ENCODE results near the gene ADGRD1.

Gene ADGRD1

GRCh38 chr12:130938186-130938585 lies 15.5 kb upstream of the ADGRD1 start:
- DNase-seq = no peak

GRCh38 chr12:130944878-130945277 lies 8.8 kb upstream of the ADGRD1 start:
- no peak for DNase-seq

GRCh38 chr12:130945786-130946492 lies 7.8 kb upstream of the ADGRD1 start:
- no peak for DNase-seq

GRCh38 chr12:130947028-130947613 lies 6.6 kb upstream of the ADGRD1 start:
- DNase-seq = no peak

- no peak for DNase-seq
Measured at GRCh38 chr12:130948136-130948535, 5.6 kb upstream of the ADGRD1 start.

GRCh38 chr12:130948751-130949150 lies 5.0 kb upstream of the ADGRD1 start:
- DNase-seq = no peak

DNA sequence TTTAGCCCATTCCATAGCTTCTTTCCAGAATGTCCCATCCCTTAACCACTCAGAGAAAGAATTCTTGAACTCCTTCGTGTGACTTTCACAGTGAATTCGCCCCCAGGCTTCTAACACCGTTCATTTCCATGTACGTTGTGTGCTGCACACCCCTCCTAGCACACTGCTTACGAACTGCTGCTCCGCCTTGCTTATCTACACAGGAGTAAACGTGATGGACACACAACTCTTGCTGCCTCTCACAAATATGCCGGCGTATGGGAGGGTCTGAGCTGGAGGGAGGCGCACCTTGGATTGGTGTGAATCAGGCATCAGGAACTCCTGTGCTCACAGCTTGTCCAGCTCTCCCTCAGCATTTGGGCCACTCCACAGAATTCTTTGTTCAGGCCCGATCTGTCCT lies 3.9 kb upstream of the ADGRD1 start:
- DNase-seq = no peak

GRCh38 chr12:130951636-130952035 lies 2.1 kb upstream of the ADGRD1 start:
- no peak for DNase-seq

GRCh38 chr12:130952171-130952954 lies 1.3 kb upstream of the ADGRD1 start:
- no peak for DNase-seq

GRCh38 chr12:130954544-130954831 lies 781 bp downstream of the ADGRD1 start:
- no peak for DNase-seq

DNA sequence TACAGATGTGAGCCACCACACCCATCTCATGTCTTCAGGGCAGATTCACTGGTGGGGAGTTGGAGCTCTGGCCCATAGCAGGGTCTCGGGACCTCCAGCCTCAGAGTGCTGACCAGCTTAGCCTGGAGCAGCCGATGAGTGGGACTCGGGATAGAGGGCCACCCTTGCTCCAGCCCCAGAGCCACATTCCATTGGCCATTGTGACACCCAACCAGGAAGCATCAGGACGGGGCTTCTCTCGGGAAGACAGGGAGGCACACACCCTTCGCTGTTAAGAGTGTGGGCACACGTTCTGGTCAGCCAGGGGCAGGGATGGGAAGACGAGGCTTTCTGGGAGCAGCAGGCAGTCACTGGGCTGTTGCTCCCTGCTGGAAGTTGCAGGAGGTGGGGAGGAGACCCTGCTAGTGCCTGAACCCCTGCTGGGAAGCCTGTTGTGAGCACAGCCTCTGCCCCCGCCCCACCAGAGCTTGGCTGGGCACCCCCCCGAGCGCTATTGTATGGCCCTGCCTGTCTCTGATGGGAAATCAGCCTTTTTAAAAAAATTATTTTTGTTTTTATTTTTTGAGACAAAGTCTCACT lies 1.6 kb downstream of the ADGRD1 start:
- DNase-seq = no peak

- no peak for DNase-seq
Measured at GRCh38 chr12:130956009-130956408, 2.3 kb downstream of the ADGRD1 start.

- DNase-seq = no peak
Measured at GRCh38 chr12:130956456-130957303, 3.0 kb downstream of the ADGRD1 start.

DNA sequence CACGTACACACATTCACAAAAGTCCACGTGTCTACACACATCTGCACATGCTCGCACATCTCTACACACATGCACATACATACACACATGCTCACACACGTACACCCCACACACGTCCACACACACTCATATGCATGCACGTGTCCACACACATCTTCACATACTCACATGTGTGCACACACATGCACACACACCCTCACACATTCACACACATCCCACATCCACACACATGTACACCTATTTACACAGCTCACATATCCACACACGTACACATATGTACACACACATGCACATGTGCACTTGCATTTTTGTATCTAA lies 3.6 kb downstream of the ADGRD1 start:
- DNase-seq = no peak

GRCh38 chr12:130958557-130959140 lies 4.9 kb downstream of the ADGRD1 start:
- DNase-seq = no peak

DNA sequence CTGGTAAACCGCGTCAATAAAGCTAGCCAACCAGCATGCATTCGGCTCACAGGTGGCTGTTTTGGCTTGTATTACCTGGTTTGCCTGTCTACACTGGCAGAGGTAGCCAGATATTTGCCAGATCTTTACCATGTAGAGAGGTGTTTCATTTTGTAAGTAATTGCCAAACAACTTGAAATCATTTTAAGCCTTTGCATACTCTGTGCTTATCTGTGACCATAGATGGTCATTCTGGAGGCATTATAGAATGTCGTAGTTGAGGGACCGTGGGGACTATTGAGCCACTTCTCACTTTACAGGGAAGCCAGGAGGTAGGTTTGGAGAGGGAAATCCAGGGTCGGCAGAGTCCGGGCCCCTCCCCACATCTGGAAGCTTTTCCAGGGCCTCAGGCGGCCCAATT lies 5.9 kb downstream of the ADGRD1 start:
- no peak for DNase-seq

DNA sequence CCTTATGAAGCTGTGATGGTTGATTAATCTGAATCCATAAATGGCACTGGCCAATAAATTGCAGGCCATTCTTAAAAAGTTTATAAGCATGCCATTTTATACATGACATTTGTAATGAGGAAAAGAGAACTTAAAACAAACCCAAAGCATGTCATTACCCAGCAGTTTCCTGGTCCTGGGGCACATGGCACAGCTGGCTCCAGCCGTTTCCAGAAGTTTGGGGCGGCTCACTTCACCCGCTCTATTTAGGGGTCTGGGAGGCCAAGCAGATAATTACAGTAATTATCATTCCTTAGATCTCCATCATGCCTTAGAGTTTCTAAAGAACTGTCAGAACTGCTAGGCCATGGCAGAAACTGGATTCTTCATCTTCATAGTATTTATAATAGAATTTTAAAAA lies 6.4 kb downstream of the ADGRD1 start:
- no peak for DNase-seq

DNA sequence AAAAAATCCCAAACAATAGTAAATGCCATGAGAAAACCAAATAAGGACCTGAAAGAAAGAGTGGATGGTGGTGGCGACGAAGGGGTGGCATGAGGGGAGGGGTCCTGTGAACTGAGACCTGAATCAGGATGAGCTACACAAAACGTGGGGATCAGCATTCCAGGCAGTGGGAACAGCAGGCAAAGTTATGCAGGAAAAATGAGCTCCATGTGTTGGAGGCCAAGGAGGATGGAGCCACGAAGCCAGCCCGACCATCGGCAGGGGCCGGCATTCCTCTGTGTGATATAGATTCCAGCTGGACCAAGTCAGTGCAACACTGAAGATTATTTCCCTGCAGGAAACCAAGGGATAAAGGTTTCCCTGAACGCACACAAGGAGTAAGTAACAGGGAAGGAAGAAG lies 7.1 kb downstream of the ADGRD1 start:
- DNase-seq = no peak

DNA sequence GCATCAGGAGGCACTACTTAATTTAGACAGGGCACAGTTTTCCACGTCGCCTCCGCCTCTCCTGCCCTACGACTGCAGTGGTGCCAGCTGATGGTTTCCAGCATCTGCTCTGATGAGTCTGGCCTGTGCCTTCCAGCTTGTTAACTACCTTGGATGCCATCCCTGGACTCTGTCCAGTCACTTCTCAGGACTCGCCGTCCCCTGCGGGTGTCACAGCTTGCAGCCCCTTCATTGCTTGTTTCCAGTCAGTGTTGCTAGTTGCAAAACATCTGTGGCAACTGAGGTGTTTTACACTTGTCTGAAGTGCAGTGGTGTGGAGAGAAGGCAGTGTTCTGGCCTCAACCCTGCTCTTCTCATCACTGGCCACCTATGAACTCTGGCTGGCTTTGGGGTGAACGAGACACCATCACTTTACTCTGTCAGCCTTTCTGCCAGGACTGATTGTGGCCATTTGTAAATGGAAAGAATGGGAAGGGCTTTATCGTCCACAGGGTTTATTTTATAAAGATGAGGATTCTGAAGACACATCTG lies 8.3 kb downstream of the ADGRD1 start:
- no peak for DNase-seq

GRCh38 chr12:130965214-130965613 lies 11.5 kb downstream of the ADGRD1 start:
- no peak for DNase-seq

DNA sequence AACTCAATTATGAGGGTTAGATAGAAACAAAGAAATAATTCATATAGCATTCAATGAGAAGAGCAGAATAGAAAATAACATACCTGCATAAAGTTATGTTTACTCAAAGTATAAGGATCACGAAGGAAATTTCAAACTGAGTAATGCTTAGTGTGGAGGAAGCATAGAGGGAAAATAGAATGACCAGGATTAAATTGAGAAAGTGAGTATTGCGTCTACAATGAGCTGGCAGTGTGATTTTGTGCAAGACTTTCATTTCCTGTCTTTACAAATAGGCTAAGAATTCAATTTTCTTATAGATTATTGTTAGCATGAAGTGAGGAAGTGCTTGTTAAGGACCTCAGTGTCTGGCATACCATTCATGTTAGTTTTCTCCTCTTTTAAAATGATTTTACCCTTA lies 12.0 kb downstream of the ADGRD1 start:
- no peak for DNase-seq

- no peak for DNase-seq
Measured at GRCh38 chr12:130966443-130967030, 12.8 kb downstream of the ADGRD1 start.
